Measurements from ENCODE around the gene IBTK.
"Not testable (repeated sequence)": the region's sequence is repeated elsewhere in the genome, so short reads cannot be mapped to it uniquely, and the experiment has no call there.

IBTK gene

GRCh38 chr6:82247505-82248272 lies at the start of gene IBTK:
Gene IBTK, minus strand, starts transcription at chr6:82247744. Its CDS starts 7,258 bp downstream, at chr6:82240486.
- DNase-seq (ENCODE audit: low spot score), result peak; percentile 98

- no peak for DNase-seq (ENCODE audit: low spot score)
Observed at GRCh38 chr6:82283771-82284410, 36.3 kb upstream of the IBTK start.

GRCh38 chr6:82281550-82281949 lies 34.0 kb upstream of the IBTK start:
- not testable (repeated sequence) for DNase-seq (ENCODE audit: low spot score)

GRCh38 chr6:82277686-82278085 lies 30.1 kb upstream of the IBTK start:
- peak; percentile 34 for DNase-seq (ENCODE audit: low spot score)

GRCh38 chr6:82275686-82276085 lies 28.1 kb upstream of the IBTK start:
- DNase-seq (ENCODE audit: low spot score), result peak; percentile 14

GRCh38 chr6:82273295-82273694 lies 25.8 kb upstream of the IBTK start:
- no peak for DNase-seq (ENCODE audit: low spot score)

GRCh38 chr6:82270881-82271635 lies 23.5 kb upstream of the IBTK start:
- peak; percentile 60 for DNase-seq (ENCODE audit: low spot score)

- no peak for DNase-seq (ENCODE audit: low spot score)
Observed at GRCh38 chr6:82268301-82268846, 20.8 kb upstream of the IBTK start.

- DNase-seq (ENCODE audit: low spot score), result no peak
Observed at GRCh38 chr6:82264824-82265223, 17.3 kb upstream of the IBTK start.

GRCh38 chr6:82264321-82264720 lies 16.8 kb upstream of the IBTK start:
- DNase-seq (ENCODE audit: low spot score), result no peak

- DNase-seq (ENCODE audit: low spot score), result no peak
Observed at GRCh38 chr6:82263916-82264315, 16.4 kb upstream of the IBTK start.

GRCh38 chr6:82260997-82261732 lies 13.6 kb upstream of the IBTK start:
- DNase-seq (ENCODE audit: low spot score), result no peak

GRCh38 chr6:82259389-82259788 lies 11.8 kb upstream of the IBTK start:
- no peak for DNase-seq (ENCODE audit: low spot score)

- no peak for DNase-seq (ENCODE audit: low spot score)
Observed at GRCh38 chr6:82257088-82257774, 9.7 kb upstream of the IBTK start.

- DNase-seq (ENCODE audit: low spot score), result not testable (repeated sequence)
Observed at GRCh38 chr6:82254722-82255121, 7.2 kb upstream of the IBTK start.

- DNase-seq (ENCODE audit: low spot score), result peak; percentile 49
Observed at GRCh38 chr6:82251942-82252341, 4.4 kb upstream of the IBTK start.

GRCh38 chr6:82249381-82250253 lies 2.1 kb upstream of the IBTK start:
- no peak for DNase-seq (ENCODE audit: low spot score)

GRCh38 chr6:82248273-82248735 lies 760 bp upstream of the IBTK start:
- peak; percentile 97 for DNase-seq (ENCODE audit: low spot score)

GRCh38 chr6:82246802-82247504 lies 591 bp downstream of the IBTK start:
- DNase-seq (ENCODE audit: low spot score), result peak; percentile 74

Measured in kidney tubule cell (primary cell).